OCI-LY3 (cell line): Measurements from ENCODE around the gene SPEM2.

Experiments
- H2AFZ ChIP-seq: fragments of 200-600, 300-600 bp; shearing (Covaris generic); 2 replicates; pipeline ENCODE4 v1.6.0; 2014; ENCODE audit warnings: antibody characterized with exemption, low read depth, low read length
- H3K27ac ChIP-seq: fragments of 200-600, 300-600 bp; sonication (generic); 2 replicates; pipeline ENCODE4 v1.5.1; 2014; ENCODE audit warnings: mild to moderate bottlenecking, low read length, moderate library complexity, mixed read lengths
- H3K27me3 ChIP-seq: fragments of 200-600, 300-600 bp; sonication (generic); 2 replicates; pipeline ENCODE4 v1.6.1; 2014; ENCODE audit warnings: low read depth, low read length, mixed read lengths
- H3K36me3 ChIP-seq: fragments of 200-600, 300-600 bp; sonication (generic); replicated peaks from 2 replicates; pipeline ENCODE3; 2014; ENCODE audit warnings: low read depth, low read length, mixed read lengths
- H3K4me1 ChIP-seq: fragments of 300-600, 200-600 bp; sonication (generic); 2 replicates; pipeline ENCODE4 v1.6.1; 2014; ENCODE audit warnings: low read length, mixed read lengths
- H3K4me2 ChIP-seq: fragments of 200-600, 300-600 bp; sonication (generic); 2 replicates; pipeline ENCODE4 v1.6.1; 2014; ENCODE audit warnings: low read length, mixed read lengths
- H3K4me3 ChIP-seq: fragments of 300-600, 200-600 bp; sonication (generic); 2 replicates; pipeline ENCODE4 v1.5.1; 2014; ENCODE audit warnings: antibody characterized with exemption, mild to moderate bottlenecking, low read length, moderate library complexity
- H3K79me2 ChIP-seq: fragments of 300-600, 200-600 bp; shearing (Covaris generic); 2 replicates; pipeline ENCODE4 v1.6.1; 2014; ENCODE audit warnings: mild to moderate bottlenecking, low read length, mixed read lengths
- H3K9ac ChIP-seq: fragments of 300-600, 200-600 bp; shearing (Covaris generic); 2 replicates; pipeline ENCODE4 v1.6.0; 2014; ENCODE audit warnings: mild to moderate bottlenecking, low read length, moderate library complexity
- H3K9me3 ChIP-seq: fragments of 200-600, 300-600 bp; shearing (Covaris generic); 2 replicates; pipeline ENCODE4 v1.6.1; 2014; ENCODE audit warnings: low read length, mixed read lengths; ENCODE audit not compliant: insufficient read depth
- H4K20me1 ChIP-seq: fragments of 200-600, 300-600 bp; sonication (generic); 2 replicates; pipeline ENCODE4 v1.6.1; 2016; ENCODE audit warnings: low read length, mixed read lengths; ENCODE audit not compliant: insufficient read depth
- CTCF ChIP-seq: fragments of 200-600, 300-600 bp; sonication (generic); IDR thresholded peaks from 2 replicates; pipeline ENCODE4 v1.5.1; 2014; ENCODE audit warnings: antibody characterized with exemption, low read length, low read depth
- EZH2phosphoT487 ChIP-seq: fragments of 200-600 bp; shearing (Covaris generic); IDR thresholded peaks from 2 replicates; pipeline ENCODE4 v1.6.1; 2018; ENCODE audit warnings: antibody characterized with exemption, mixed run types, low read depth

The SPEM2 gene

GRCh38 chr17:7427549-7427948 lies 2.1 kb downstream of the SPEM2 start:
- no peaks in the 10 kb centered on the region for H3K9me3 ChIP-seq
- no peaks in the 10 kb centered on the region for H3K27me3 ChIP-seq
- H3K4me3 ChIP-seq: no peak overlapping the region
- TF ChIP-seq EZH2phosphoT487: no peak
- TF ChIP-seq CTCF: no peak
- H3K9ac ChIP-seq: no peak overlapping the region
- H2AFZ ChIP-seq: no peak overlapping the region
- no peak overlapping the region for H3K27ac ChIP-seq
- no peak overlapping the region for H3K4me2 ChIP-seq
- no peaks in the 10 kb centered on the region for H3K36me3 ChIP-seq
- H3K4me1 ChIP-seq: no peaks in the 10 kb centered on the region
- no peaks in the 10 kb centered on the region for H3K79me2 ChIP-seq
- no peaks in the 10 kb centered on the region for H4K20me1 ChIP-seq

GRCh38 chr17:7428557-7428956 lies 3.1 kb downstream of the SPEM2 start, which contains the start of gene SPEM3:
TSS of gene SPEM3 (plus strand) at chr17:7428857. CDS start at chr17:7428903, 46 bp downstream.
- H3K9ac ChIP-seq: no peak within 1 kb of the TSS
- H3K36me3 ChIP-seq: no peaks in the 10 kb centered on the region
- no peak within 1 kb of the TSS for H3K4me2 ChIP-seq
- no peaks in the 10 kb centered on the region for H3K79me2 ChIP-seq
- no peak within 1 kb of the TSS for H3K4me3 ChIP-seq
- TF ChIP-seq EZH2phosphoT487 (no peak), CTCF (no peak)
- H2AFZ ChIP-seq: no peak within 1 kb of the TSS
- no peaks in the 10 kb centered on the region for H3K9me3 ChIP-seq
- no peak within 1 kb of the TSS for H3K27ac ChIP-seq
- no peaks in the 10 kb centered on the region for H3K4me1 ChIP-seq
- no peaks in the 10 kb centered on the region for H4K20me1 ChIP-seq
- H3K27me3 ChIP-seq: no peaks in the 10 kb centered on the region

- no peaks in the 10 kb centered on the region for H3K79me2 ChIP-seq
- H3K36me3 ChIP-seq: no peaks in the 10 kb centered on the region
- H3K27me3 ChIP-seq: no peaks in the 10 kb centered on the region
- no peaks in the 10 kb centered on the region for H3K4me1 ChIP-seq
- H4K20me1 ChIP-seq: no peaks in the 10 kb centered on the region
- H3K9ac ChIP-seq: no peak overlapping the region
- TF ChIP-seq EZH2phosphoT487 (no peak), CTCF (no peak)
- no peak overlapping the region for H2AFZ ChIP-seq
- no peaks in the 10 kb centered on the region for H3K9me3 ChIP-seq
- no peak overlapping the region for H3K27ac ChIP-seq
- no peak overlapping the region for H3K4me2 ChIP-seq
- H3K4me3 ChIP-seq: no peak overlapping the region
Observed at GRCh38 chr17:7429722-7430121, 4.3 kb downstream of the SPEM2 start.

GRCh38 chr17:7431231-7431630 lies 5.8 kb downstream of the SPEM2 start:
- no peak overlapping the region for H3K27ac ChIP-seq
- no peak overlapping the region for H3K4me2 ChIP-seq
- no peaks in the 10 kb centered on the region for H3K27me3 ChIP-seq
- TF ChIP-seq EZH2phosphoT487 (no peak), CTCF (no peak)
- no peak overlapping the region for H3K4me3 ChIP-seq
- peaks cover 3% of the 10 kb centered on the region for H3K4me1 ChIP-seq
- H3K9ac ChIP-seq: no peak overlapping the region
- H3K9me3 ChIP-seq: no peaks in the 10 kb centered on the region
- no peaks in the 10 kb centered on the region for H3K36me3 ChIP-seq
- H4K20me1 ChIP-seq: no peaks in the 10 kb centered on the region
- H3K79me2 ChIP-seq: no peaks in the 10 kb centered on the region
- H2AFZ ChIP-seq: no peak overlapping the region
